HepG2 (cell line): ENCODE measurements around the gene C16orf54. TPM values are rescaled to one million over a fixed set of nuclear protein-coding genes. Genes with fewer than 3 reads are reported as not detected.

Experiments
- CHCHD3 ChIP-seq: sonication (generic); formaldehyde crosslinking; IDR thresholded peaks from 2 replicates; pipeline ENCODE4 v1.8.0; 2022; ENCODE audit warnings: mild to moderate bottlenecking, missing genetic modification reagents, moderate library complexity
- FOXK2 ChIP-seq: fragments of 450-650 bp; IDR thresholded peaks from 2 replicates; pipeline ENCODE4 v1.6.1; 2016
- MYC ChIP-seq: sonication (generic); formaldehyde crosslinking; IDR thresholded peaks from 2 replicates; pipeline ENCODE4 v1.9.0; 2021; ENCODE audit warnings: missing genetic modification reagents, borderline replicate concordance
- REPIN1 ChIP-seq: sonication (generic); formaldehyde crosslinking; IDR thresholded peaks from 2 replicates; pipeline ENCODE4 v1.8.0; 2022; ENCODE audit warnings: missing genetic modification reagents, low read depth, mild to moderate bottlenecking, borderline replicate concordance
- SPEN ChIP-seq: sonication (generic); formaldehyde crosslinking; IDR thresholded peaks from 2 replicates; pipeline ENCODE4 v1.5.1; 2020; ENCODE audit warnings: low read depth, mild to moderate bottlenecking, missing genetic modification reagents
- YEATS4 ChIP-seq: sonication (generic); formaldehyde crosslinking; IDR thresholded peaks from 2 replicates; pipeline ENCODE4 v1.4.0; 2020; ENCODE audit warnings: missing genetic modification reagents, borderline replicate concordance
- ZBTB7A ChIP-seq: sonication (generic); formaldehyde crosslinking; IDR thresholded peaks from 2 replicates; pipeline ENCODE4 v1.8.0; 2022; ENCODE audit warnings: mild to moderate bottlenecking, missing genetic modification reagents
- ZNF530 ChIP-seq: sonication (generic); formaldehyde crosslinking; IDR thresholded peaks from 2 replicates; pipeline ENCODE4 v1.5.0; 2020; ENCODE audit warnings: low read depth, mild to moderate bottlenecking, missing genetic modification reagents
- ZNF556 ChIP-seq: sonication (generic); formaldehyde crosslinking; IDR thresholded peaks from 2 replicates; pipeline ENCODE4 v1.4.0; 2020; ENCODE audit warnings: mild to moderate bottlenecking, missing genetic modification reagents, borderline replicate concordance
- ZNF7 ChIP-seq: IDR thresholded peaks from 2 replicates; pipeline ENCODE4 v1.6.1; 2016; ENCODE audit warnings: missing biosample characterization, missing genetic modification reagents
- ZNF816 ChIP-seq: sonication (generic); formaldehyde crosslinking; IDR thresholded peaks from 2 replicates; pipeline ENCODE4 v1.8.0; 2022; ENCODE audit warnings: missing genetic modification reagents, mild to moderate bottlenecking, borderline replicate concordance
- polyA plus RNA-seq, 8 experiments: library from polyadenylated mRNA; depleted of rRNA in 3 of 8; stranded (reverse) in 7 of 8; unstranded in 1 of 8; fragments of >200 nt; fragmentation: Illumina TruSeq in 4 of 8; extraction: Trizol in 4 of 8; gene quantifications; 2 replicates each; pipeline versions ENCODE4 v1.2.1 to v1.2.3, GENCODE V29; 2011 to 2016; ENCODE audit warnings: low read depth in 4 of 8, missing spikeins in 1 of 8, mixed read lengths in 1 of 8; ENCODE audit not compliant: insufficient read depth in 1 of 8
- total RNA-seq, 5 experiments: library from RNA; depleted of rRNA; stranded (reverse); fragments of >200 nt; fragmentation: Illumina TruSeq; extraction: Trizol; gene quantifications; 2 replicates each; pipeline ENCODE4 v1.2.3, GENCODE V29; 2016; ENCODE audit warnings: low read depth in 1 of 5
- TF ChIP-seq, protein P1 (sequence below): sonication (generic); formaldehyde crosslinking; IDR thresholded peaks from 2 replicates; pipeline ENCODE4 v1.8.0; 2022; ENCODE audit warnings: missing genetic modification reagents, mild to moderate bottlenecking, inconsistent platforms, borderline replicate concordance
- TF ChIP-seq, protein P2 (sequence below): sonication (generic); formaldehyde crosslinking; IDR thresholded peaks from 2 replicates; pipeline ENCODE4 v1.9.0; 2021; ENCODE audit warnings: mild to moderate bottlenecking, missing genetic modification reagents
- TF ChIP-seq, protein P3 (sequence below): IDR thresholded peaks from 2 replicates; pipeline ENCODE4 v1.6.1; 2018; ENCODE audit warnings: missing genetic modification reagents, mild to moderate bottlenecking, missing compliant biosample characterization
- TF ChIP-seq, protein P4 (sequence below): sonication (generic); formaldehyde crosslinking; IDR thresholded peaks from 2 replicates; pipeline ENCODE4 v1.8.1; 2023; ENCODE audit warnings: mild to moderate bottlenecking, moderate library complexity, missing genetic modification reagents
- TF ChIP-seq, protein P5 (sequence below): sonication (generic); formaldehyde crosslinking; IDR thresholded peaks from 2 replicates; pipeline ENCODE4 v1.5.1; 2020; ENCODE audit warnings: mild to moderate bottlenecking, moderate library complexity, missing genetic modification reagents

The C16orf54 gene
- total and polyA plus RNA-seq, 2 of the 13 experiments (the other 11 are each of a cell fraction or from before 2014, with no cell fraction given) = not detected

DNA sequence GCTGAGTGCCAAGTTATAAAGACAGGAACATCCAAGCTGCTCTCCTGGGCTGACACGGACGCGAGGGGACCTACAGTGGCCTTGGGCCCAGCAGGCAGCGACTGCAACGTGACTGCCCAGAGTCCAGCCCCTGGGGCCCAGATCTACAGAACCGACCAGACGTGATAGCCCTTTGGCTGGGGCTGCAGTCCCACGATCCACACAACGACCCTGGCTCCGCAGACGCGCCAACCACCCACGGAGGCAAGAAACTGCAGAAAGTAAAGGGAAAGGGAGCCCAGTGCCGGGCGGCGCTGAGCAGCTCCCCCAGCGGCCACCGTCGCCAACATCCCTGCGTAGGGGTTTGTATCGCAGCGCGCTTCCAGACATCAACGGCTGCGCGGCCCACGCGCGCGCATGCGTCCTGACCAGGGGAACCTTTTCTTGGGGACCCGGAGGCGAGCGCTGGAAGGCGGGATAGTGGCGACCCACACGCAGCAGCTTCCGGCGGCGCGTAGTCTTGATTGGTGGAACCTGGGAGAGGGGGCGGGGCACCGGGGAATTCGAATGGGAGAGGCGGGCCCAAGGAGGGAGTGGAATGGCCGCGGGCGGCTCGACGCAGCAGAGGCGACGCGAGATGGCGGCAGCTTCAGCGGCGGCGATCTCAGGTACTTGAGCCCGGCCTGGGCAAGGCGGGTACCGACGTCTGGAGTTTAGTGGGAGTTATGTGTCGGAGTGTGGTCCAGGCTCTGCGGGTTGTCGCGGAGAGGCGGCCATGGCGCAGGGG is 44.6 kb upstream of the C16orf54 start, which contains the start of gene KIF22 (continued):
- TF ChIP-seq, protein P1, sequence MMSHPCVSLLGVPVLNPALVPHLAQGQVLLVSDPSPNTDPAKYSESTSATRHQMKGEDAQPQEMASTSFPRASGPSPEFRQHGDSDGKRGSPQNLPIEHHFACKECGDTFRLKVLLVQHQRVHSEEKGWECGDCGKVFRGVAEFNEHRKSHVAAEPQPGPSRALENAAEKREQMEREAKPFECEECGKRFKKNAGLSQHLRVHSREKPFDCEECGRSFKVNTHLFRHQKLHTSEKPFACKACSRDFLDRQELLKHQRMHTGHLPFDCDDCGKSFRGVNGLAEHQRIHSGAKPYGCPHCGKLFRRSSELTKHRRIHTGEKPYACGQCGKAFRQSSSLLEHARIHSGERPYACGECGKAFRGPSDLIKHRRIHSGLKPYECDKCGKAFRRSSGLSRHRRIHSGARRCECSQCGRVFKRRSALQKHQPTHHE (CRISPR knock-in tag) = no peak; the same call in 1 of the 2 replicates
- TF ChIP-seq ZNF556 (CRISPR knock-in tag) (no peak; the same call in 1 of the 2 replicates), FOXK2 (peak; percentile 57; the same call in 1 of the 2 replicates), SPEN (CRISPR knock-in tag) (peak; percentile 90; the same call in 1 of the 2 replicates), ZBTB7A (peak; percentile 58), MYC (CRISPR knock-in tag) (peak; percentile 89), YEATS4 (CRISPR knock-in tag) (peak; percentile 85), ZNF530 (no peak), ZNF816 (CRISPR knock-in tag) (peak; percentile 97; the same call in 1 of the 2 replicates), ZNF7 (peak; percentile 32; the same call in 1 of the 2 replicates), CHCHD3 (CRISPR knock-in tag) (no peak), REPIN1 (CRISPR knock-in tag) (peak; percentile 96)
- TF ChIP-seq, protein P2, sequence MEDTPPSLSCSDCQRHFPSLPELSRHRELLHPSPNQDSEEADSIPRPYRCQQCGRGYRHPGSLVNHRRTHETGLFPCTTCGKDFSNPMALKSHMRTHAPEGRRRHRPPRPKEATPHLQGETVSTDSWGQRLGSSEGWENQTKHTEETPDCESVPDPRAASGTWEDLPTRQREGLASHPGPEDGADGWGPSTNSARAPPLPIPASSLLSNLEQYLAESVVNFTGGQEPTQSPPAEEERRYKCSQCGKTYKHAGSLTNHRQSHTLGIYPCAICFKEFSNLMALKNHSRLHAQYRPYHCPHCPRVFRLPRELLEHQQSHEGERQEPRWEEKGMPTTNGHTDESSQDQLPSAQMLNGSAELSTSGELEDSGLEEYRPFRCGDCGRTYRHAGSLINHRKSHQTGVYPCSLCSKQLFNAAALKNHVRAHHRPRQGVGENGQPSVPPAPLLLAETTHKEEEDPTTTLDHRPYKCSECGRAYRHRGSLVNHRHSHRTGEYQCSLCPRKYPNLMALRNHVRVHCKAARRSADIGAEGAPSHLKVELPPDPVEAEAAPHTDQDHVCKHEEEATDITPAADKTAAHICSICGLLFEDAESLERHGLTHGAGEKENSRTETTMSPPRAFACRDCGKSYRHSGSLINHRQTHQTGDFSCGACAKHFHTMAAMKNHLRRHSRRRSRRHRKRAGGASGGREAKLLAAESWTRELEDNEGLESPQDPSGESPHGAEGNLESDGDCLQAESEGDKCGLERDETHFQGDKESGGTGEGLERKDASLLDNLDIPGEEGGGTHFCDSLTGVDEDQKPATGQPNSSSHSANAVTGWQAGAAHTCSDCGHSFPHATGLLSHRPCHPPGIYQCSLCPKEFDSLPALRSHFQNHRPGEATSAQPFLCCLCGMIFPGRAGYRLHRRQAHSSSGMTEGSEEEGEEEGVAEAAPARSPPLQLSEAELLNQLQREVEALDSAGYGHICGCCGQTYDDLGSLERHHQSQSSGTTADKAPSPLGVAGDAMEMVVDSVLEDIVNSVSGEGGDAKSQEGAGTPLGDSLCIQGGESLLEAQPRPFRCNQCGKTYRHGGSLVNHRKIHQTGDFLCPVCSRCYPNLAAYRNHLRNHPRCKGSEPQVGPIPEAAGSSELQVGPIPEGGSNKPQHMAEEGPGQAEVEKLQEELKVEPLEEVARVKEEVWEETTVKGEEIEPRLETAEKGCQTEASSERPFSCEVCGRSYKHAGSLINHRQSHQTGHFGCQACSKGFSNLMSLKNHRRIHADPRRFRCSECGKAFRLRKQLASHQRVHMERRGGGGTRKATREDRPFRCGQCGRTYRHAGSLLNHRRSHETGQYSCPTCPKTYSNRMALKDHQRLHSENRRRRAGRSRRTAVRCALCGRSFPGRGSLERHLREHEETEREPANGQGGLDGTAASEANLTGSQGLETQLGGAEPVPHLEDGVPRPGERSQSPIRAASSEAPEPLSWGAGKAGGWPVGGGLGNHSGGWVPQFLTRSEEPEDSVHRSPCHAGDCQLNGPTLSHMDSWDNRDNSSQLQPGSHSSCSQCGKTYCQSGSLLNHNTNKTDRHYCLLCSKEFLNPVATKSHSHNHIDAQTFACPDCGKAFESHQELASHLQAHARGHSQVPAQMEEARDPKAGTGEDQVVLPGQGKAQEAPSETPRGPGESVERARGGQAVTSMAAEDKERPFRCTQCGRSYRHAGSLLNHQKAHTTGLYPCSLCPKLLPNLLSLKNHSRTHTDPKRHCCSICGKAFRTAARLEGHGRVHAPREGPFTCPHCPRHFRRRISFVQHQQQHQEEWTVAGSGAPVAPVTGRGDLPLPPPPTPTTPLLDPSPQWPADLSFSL = no peak
- TF ChIP-seq, protein P3, sequence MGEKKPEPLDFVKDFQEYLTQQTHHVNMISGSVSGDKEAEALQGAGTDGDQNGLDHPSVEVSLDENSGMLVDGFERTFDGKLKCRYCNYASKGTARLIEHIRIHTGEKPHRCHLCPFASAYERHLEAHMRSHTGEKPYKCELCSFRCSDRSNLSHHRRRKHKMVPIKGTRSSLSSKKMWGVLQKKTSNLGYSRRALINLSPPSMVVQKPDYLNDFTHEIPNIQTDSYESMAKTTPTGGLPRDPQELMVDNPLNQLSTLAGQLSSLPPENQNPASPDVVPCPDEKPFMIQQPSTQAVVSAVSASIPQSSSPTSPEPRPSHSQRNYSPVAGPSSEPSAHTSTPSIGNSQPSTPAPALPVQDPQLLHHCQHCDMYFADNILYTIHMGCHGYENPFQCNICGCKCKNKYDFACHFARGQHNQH (CRISPR knock-in tag) = peak; percentile 88
- TF ChIP-seq, protein P4, sequence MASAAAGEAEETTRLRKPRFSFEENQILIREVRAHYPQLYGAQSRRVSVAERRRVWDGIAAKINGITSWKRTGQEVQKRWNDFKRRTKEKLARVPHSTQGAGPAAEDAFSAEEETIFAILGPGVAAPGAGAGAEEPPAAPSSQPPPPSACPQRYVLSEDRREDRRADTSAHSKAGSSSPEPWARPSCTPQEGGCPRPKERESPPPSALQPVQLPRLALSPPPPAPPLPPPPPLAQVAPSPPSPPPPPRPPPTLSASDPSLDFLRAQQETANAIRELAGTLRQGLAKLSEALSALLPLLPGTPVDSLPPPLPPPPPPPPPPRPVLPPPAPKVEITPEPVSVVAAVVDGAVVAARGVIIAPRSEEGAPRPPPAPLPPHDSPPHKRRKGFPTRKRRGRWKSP (CRISPR knock-in tag) = peak; percentile 90
- TF ChIP-seq, protein P5, sequence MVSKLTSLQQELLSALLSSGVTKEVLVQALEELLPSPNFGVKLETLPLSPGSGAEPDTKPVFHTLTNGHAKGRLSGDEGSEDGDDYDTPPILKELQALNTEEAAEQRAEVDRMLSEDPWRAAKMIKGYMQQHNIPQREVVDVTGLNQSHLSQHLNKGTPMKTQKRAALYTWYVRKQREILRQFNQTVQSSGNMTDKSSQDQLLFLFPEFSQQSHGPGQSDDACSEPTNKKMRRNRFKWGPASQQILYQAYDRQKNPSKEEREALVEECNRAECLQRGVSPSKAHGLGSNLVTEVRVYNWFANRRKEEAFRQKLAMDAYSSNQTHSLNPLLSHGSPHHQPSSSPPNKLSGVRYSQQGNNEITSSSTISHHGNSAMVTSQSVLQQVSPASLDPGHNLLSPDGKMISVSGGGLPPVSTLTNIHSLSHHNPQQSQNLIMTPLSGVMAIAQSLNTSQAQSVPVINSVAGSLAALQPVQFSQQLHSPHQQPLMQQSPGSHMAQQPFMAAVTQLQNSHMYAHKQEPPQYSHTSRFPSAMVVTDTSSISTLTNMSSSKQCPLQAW (CRISPR knock-in tag) = peak; percentile 93
